IMR-90 (cell line): Measurements from ENCODE around the gene ZNF43. TPM values are rescaled to one million over a fixed set of nuclear protein-coding genes. Genes with fewer than 3 reads are reported as not detected.

Source experiments
- ATAC-seq: fragments of 200-7000 bp; cut with Tn5 transposase; 2 replicates; pipeline ENCODE4 v1.9.1; 2020; ENCODE audit warnings: low read depth, mild to moderate bottlenecking, moderate library complexity
- BruUV-seq: library from RNA; stranded (reverse); fragments of 400-500 nt; replicated peaks from 2 replicates; lab custom pipeline; 2021; lab: Mats Ljungman, UMichigan
- CTCF ChIA-PET: fragments of 300-600 bp; formaldehyde crosslinking; extraction: SDS; loops from one replicate; lab custom pipeline; 2021; ENCODE audit warnings: antibody characterized with exemption; lab: Yijun Ruan, JAX
- POLR2A ChIA-PET: fragments of 300-600 bp; sonication (Branson Sonifier 250); formaldehyde crosslinking; loops from one replicate; lab custom pipeline; 2022; ENCODE audit warnings: antibody characterized with exemption; ENCODE audit not compliant: unreplicated experiment; lab: Charles Lee
- DNase-seq: peaks from one replicate; pipeline ENCODE4 v3.0.0; 2013
- H2AFZ ChIP-seq: replicated peaks from 2 replicates; pipeline ENCODE3; 2013; ENCODE audit warnings: low read length, mild to moderate bottlenecking; ENCODE audit not compliant: poor library complexity
- H2AK5ac ChIP-seq: 2 replicates; pipeline ENCODE4 v1.6.1; 2013; ENCODE audit warnings: low read depth, low read length, inconsistent platforms
- H2AK9ac ChIP-seq: replicated peaks from 2 replicates; pipeline ENCODE3; 2013; ENCODE audit warnings: mild to moderate bottlenecking, low read depth, low read length, moderate library complexity; ENCODE audit not compliant: poor library complexity
- H2BK120ac ChIP-seq: 2 replicates; pipeline ENCODE4 v1.6.1; 2013; ENCODE audit warnings: low read depth, low read length, inconsistent platforms
- H2BK15ac ChIP-seq: 3 replicates; pipeline ENCODE4 v1.6.1; 2013; ENCODE audit warnings: low read depth, low read length, inconsistent platforms
- H2BK20ac ChIP-seq: 2 replicates; pipeline ENCODE4 v1.6.1; 2013; ENCODE audit warnings: low read depth, mild to moderate bottlenecking, inconsistent platforms, low read length, moderate library complexity
- H2BK5ac ChIP-seq: 2 replicates; pipeline ENCODE4 v1.6.1; 2013; ENCODE audit warnings: mild to moderate bottlenecking, low read depth, low read length, inconsistent platforms; ENCODE audit not compliant: poor library complexity, severe bottlenecking
- H3K14ac ChIP-seq: replicated peaks from 2 replicates; pipeline ENCODE4 v1.6.1; 2013; ENCODE audit warnings: low read depth, low read length, inconsistent platforms
- H3K18ac ChIP-seq: 2 replicates; pipeline ENCODE4 v1.6.1; 2013; ENCODE audit warnings: low read depth, low read length, control low read depth
- H3K23ac ChIP-seq: 2 replicates; pipeline ENCODE4 v1.6.1; 2013; ENCODE audit warnings: low read depth, low read length, inconsistent platforms
- H3K27ac ChIP-seq: 2 replicates; pipeline ENCODE4 v1.5.1; 2013; ENCODE audit warnings: mild to moderate bottlenecking, control low read depth, low read length; ENCODE audit not compliant: insufficient read depth
- H3K27me3 ChIP-seq: 2 replicates; pipeline ENCODE4 v1.6.1; 2013; ENCODE audit warnings: low read length; ENCODE audit not compliant: control insufficient read depth, insufficient read depth
- H3K36me3 ChIP-seq: 2 replicates; pipeline ENCODE4 v1.6.1; 2013; ENCODE audit warnings: low read length, mixed read lengths; ENCODE audit not compliant: control insufficient read depth, insufficient read depth
- H3K4ac ChIP-seq: 2 replicates; pipeline ENCODE4 v1.6.1; 2013; ENCODE audit warnings: low read depth, low read length, inconsistent platforms
- H3K4me1 ChIP-seq: 2 replicates; pipeline ENCODE4 v1.6.1; 2013; ENCODE audit warnings: low read length, mixed read lengths; ENCODE audit not compliant: control insufficient read depth, insufficient read depth
- H3K4me2 ChIP-seq: 2 replicates; pipeline ENCODE4 v1.6.1; 2013; ENCODE audit warnings: low read depth, mild to moderate bottlenecking, control low read depth, low read length, moderate library complexity
- H3K4me3 ChIP-seq: 2 replicates; pipeline ENCODE4 v1.5.1; 2013; ENCODE audit warnings: low read depth, mild to moderate bottlenecking, control low read depth, low read length, moderate library complexity; ENCODE audit not compliant: insufficient read depth
- H3K56ac ChIP-seq: 2 replicates; pipeline ENCODE4 v1.6.1; 2013; ENCODE audit warnings: low read length, inconsistent platforms; ENCODE audit not compliant: insufficient read depth; ENCODE audit errors: extremely low read depth
- H3K79me1 ChIP-seq, 2 experiments: 2 replicates each; pipeline ENCODE4 v1.6.1; 2013; ENCODE audit warnings: low read length in 2 of 2, inconsistent platforms in 1 of 2, low read depth in 1 of 2
- H3K9ac ChIP-seq: 2 replicates; pipeline ENCODE4 v1.6.1; 2013; ENCODE audit warnings: low read depth, low read length, control low read depth
- H3K9me1 ChIP-seq: 2 replicates; pipeline ENCODE4 v1.6.1; 2013; ENCODE audit warnings: low read length, inconsistent platforms; ENCODE audit not compliant: insufficient read depth
- H3K9me3 ChIP-seq: 2 replicates; pipeline ENCODE4 v1.6.1; 2013; ENCODE audit warnings: low read length; ENCODE audit not compliant: control insufficient read depth, insufficient read depth
- H4K20me1 ChIP-seq: 2 replicates; pipeline ENCODE4 v1.6.1; 2013; ENCODE audit warnings: low read length, inconsistent platforms; ENCODE audit not compliant: insufficient read depth
- H4K5ac ChIP-seq: 2 replicates; pipeline ENCODE4 v1.6.1; 2013; ENCODE audit warnings: mild to moderate bottlenecking, low read depth, low read length, control low read depth
- H4K8ac ChIP-seq, 2 experiments: 2 replicates each; pipeline ENCODE4 v1.6.1; 2013; ENCODE audit warnings: low read depth in 2 of 2, low read length in 2 of 2, control low read depth in 1 of 2, inconsistent platforms in 1 of 2
- H4K91ac ChIP-seq: 2 replicates; pipeline ENCODE4 v1.6.1; 2013; ENCODE audit warnings: low read depth, low read length, inconsistent platforms; ENCODE audit not compliant: insufficient read depth
- BHLHE40 ChIP-seq: fragments of 150-350 bp; IDR thresholded peaks from 2 replicates; pipeline ENCODE4 v1.6.1; 2016; ENCODE audit warnings: mild to moderate bottlenecking, low read depth, low read length
- CEBPB ChIP-seq: IDR thresholded peaks from 2 replicates; pipeline ENCODE4 v1.6.1; 2012; ENCODE audit warnings: low read depth, low read length, improper control_type of control experiment
- CHD1 ChIP-seq: IDR thresholded peaks from 2 replicates; pipeline ENCODE4 v1.6.1; 2012; ENCODE audit warnings: low read depth, low read length, improper control_type of control experiment
- CTCF ChIP-seq: conservative IDR thresholded peaks from 2 replicates; pipeline ENCODE4 v1.5.1; 2012; ENCODE audit warnings: mild to moderate bottlenecking, low read depth, low read length, improper control_type of control experiment
- ELK1 ChIP-seq: fragments of 150-350 bp; IDR thresholded peaks from 2 replicates; pipeline ENCODE4 v1.6.1; 2016; ENCODE audit warnings: low read depth, mild to moderate bottlenecking, low read length, moderate library complexity, borderline replicate concordance
- FOS ChIP-seq: fragments of 150-350 bp; IDR thresholded peaks from 2 replicates; pipeline ENCODE4 v1.6.1; 2016; ENCODE audit warnings: low read depth, low read length
- MAFK ChIP-seq: IDR thresholded peaks from 2 replicates; pipeline ENCODE4 v1.6.1; 2012; ENCODE audit warnings: low read depth, low read length, improper control_type of control experiment
- MAZ ChIP-seq: IDR thresholded peaks from 2 replicates; pipeline ENCODE4 v1.6.1; 2012; ENCODE audit warnings: low read depth, mild to moderate bottlenecking, low read length, improper control_type of control experiment, moderate library complexity, borderline replicate concordance
- MXI1 ChIP-seq: IDR thresholded peaks from 2 replicates; pipeline ENCODE4 v1.6.1; 2012; ENCODE audit warnings: low read depth, mild to moderate bottlenecking, low read length, moderate library complexity, borderline replicate concordance
- NFE2L2 ChIP-seq: fragments of 150-350 bp; IDR thresholded peaks from 2 replicates; pipeline ENCODE4 v1.6.1; 2016; ENCODE audit warnings: low read depth, mild to moderate bottlenecking, low read length
- POLR2A ChIP-seq: IDR thresholded peaks from 2 replicates; pipeline ENCODE4 v1.6.1; 2012; ENCODE audit warnings: mild to moderate bottlenecking, low read depth, low read length
- SMC3 ChIP-seq: fragments of 150-350 bp; IDR thresholded peaks from 2 replicates; pipeline ENCODE4 v1.6.1; 2016; ENCODE audit warnings: low read depth, mild to moderate bottlenecking, antibody characterized with exemption, low read length, moderate library complexity
- USF2 ChIP-seq: fragments of 150-350 bp; IDR thresholded peaks from 2 replicates; pipeline ENCODE4 v1.6.1; 2017; ENCODE audit warnings: mild to moderate bottlenecking, antibody characterized with exemption, low read length, low read depth
- WGBS, 2 experiments: methylation state at CpG; one replicate each; pipeline versions ENCODE4 v1.1.5 to v1.1.7; 2013; ENCODE audit warnings: missing lambda C conversion rate in 2 of 2; ENCODE audit not compliant: insufficient read length in 1 of 2; ENCODE audit errors: extremely low coverage in 2 of 2; 5-methylcytosine and 5-hydroxymethylcytosine counted together
- dilution Hi-C: fragments of 300-500 bp; cut with HindIII; formaldehyde crosslinking; loops from one replicate; pipeline ENCODE4 v1.14.3; 2018; ENCODE audit warnings: low sequenced_read_pairs; ENCODE audit not compliant: unreplicated experiment
- in situ Hi-C: fragments of 300-500 bp; cut with MboI; formaldehyde crosslinking; loops from 3 replicates; pipeline ENCODE4 v1.14.3; 2019; ENCODE audit warnings: low sequenced_read_pairs, inconsistent platforms, mixed read lengths
- intact Hi-C: fragments of 100-400 bp; cut with micrococcal nuclease; formaldehyde crosslinking; loops from 2 replicates; pipeline ENCODE4 v1.10.0; 2022
- polyA plus RNA-seq, 3 experiments: library from polyadenylated mRNA; depleted of rRNA; stranded (reverse); fragments of >200 nt; gene quantifications; 2 replicates each; pipeline ENCODE4 v1.2.3, GENCODE V29; 2012; ENCODE audit warnings: low replicate concordance in 1 of 3
- total RNA-seq: library from RNA; depleted of rRNA; stranded (reverse); fragments of >200 nt; gene quantifications from 2 replicates; pipeline ENCODE4 v1.2.3, GENCODE V29; 2012

ZNF43 gene
- total and polyA plus RNA-seq, 2 of the 4 experiments (the other 2 are of a cell fraction), result 2.9 to 8.8 TPM

- CTCF ChIA-PET, result no interaction called here
- no peak overlapping the region for H2AK9ac ChIP-seq
- intact Hi-C loops, result no loop called here
These were observed 77.7 kb downstream of the ZNF43 start for GRCh38 chr19:21758296-21758695.

More at GRCh38 chr19:21758296-21758695, 77.7 kb downstream of the ZNF43 start:
- Histone ChIP-seq H3K4ac (no peak overlapping the region), H2BK20ac (no peak overlapping the region), H3K9me1 (no peaks in the 10 kb centered on the region), H4K8ac (no peak overlapping the region), H3K27me3 (no peaks in the 10 kb centered on the region), H3K4me2 (no peak overlapping the region), H3K4me3 (no peak overlapping the region), H3K79me1 (peaks cover 0 to 7% of the 10 kb centered on the region in 2 experiments; a peak in 1 of 4 replicates), H2BK120ac (no peak overlapping the region), H4K5ac (no peak overlapping the region), H3K14ac (no peak overlapping the region), H2BK15ac (no peak overlapping the region), H2AK5ac (no peak overlapping the region), H3K18ac (no peak overlapping the region), H3K4me1 (no peaks in the 10 kb centered on the region), H2AFZ (no peak overlapping the region), H3K9ac (no peak overlapping the region), H4K20me1 (no peaks in the 10 kb centered on the region), H3K56ac (no peak overlapping the region), H4K91ac (no peak overlapping the region), H2BK5ac (no peak overlapping the region), H3K27ac (no peak overlapping the region), H3K23ac (no peak overlapping the region), H3K9me3 (no peaks in the 10 kb centered on the region; the same call in 1 of the 2 replicates), H3K36me3 (peaks cover 36% of the 10 kb centered on the region)
- TF ChIP-seq CTCF (no peak), MAZ (no peak), CHD1 (no peak), FOS (no peak), BHLHE40 (no peak), MXI1 (no peak), MAFK (no peak), USF2 (no peak), NFE2L2 (no peak), ELK1 (no peak), POLR2A (no peak), CEBPB (no peak), SMC3 (no peak)
- BruUV-seq, result no TSS peak
- WGBS, 2 experiments, result no CpG with 5 or more reads among the region's 3 CpGs
- dilution Hi-C loops, result no loop called here
- in situ Hi-C loops, result no loop called here
- POLR2A ChIA-PET, result no interaction called here
- ATAC-seq (no peak), DNase-seq (no peak)
